GM18870 (cell line): ENCODE measurements around the gene CPNE9.
"Not testable (repeated sequence)": the region's sequence is repeated elsewhere in the genome, so short reads cannot be mapped to it uniquely, and the experiment has no call there.

Experiments used
- ATAC-seq: cut with Tn5 transposase; IDR thresholded peaks from one replicate; pipeline ENCODE4 v1.9.1; 2021; ENCODE audit warnings: moderate library complexity; ENCODE audit not compliant: unreplicated experiment

Gene CPNE9

GRCh38 chr3:9745521-9745920, 41.9 kb downstream of the CPNE9 start:
- no peak for ATAC-seq

GRCh38 chr3:9746330-9746729, 42.7 kb downstream of the CPNE9 start:
- ATAC-seq, result no peak

GRCh38 chr3:9747267-9747666, 43.6 kb downstream of the CPNE9 start:
- ATAC-seq, result no peak

GRCh38 chr3:9748031-9748430, 44.4 kb downstream of the CPNE9 start:
- no peak for ATAC-seq

- no peak for ATAC-seq
Measured at GRCh38 chr3:9749296-9749644, 45.6 kb downstream of the CPNE9 start.

- ATAC-seq, result peak; percentile 85
Measured at GRCh38 chr3:9749645-9750555, 46.3 kb downstream of the CPNE9 start, which contains the start of gene OGG1. Gene OGG1 (plus strand): TSS chr3:9749952. CDS start chr3:9750287, 335 bp downstream.

- no peak for ATAC-seq
Measured at GRCh38 chr3:9750556-9751411, 47.2 kb downstream of the CPNE9 start.

- ATAC-seq, result no peak
Measured at GRCh38 chr3:9754678-9755077, 51.0 kb downstream of the CPNE9 start.

GRCh38 chr3:9757427-9757826, 53.8 kb downstream of the CPNE9 start:
- no peak for ATAC-seq

GRCh38 chr3:9760779-9761505, 57.3 kb downstream of the CPNE9 start:
- ATAC-seq, result no peak

- ATAC-seq, result no peak
Measured at GRCh38 chr3:9761919-9762318, 58.3 kb downstream of the CPNE9 start.

GRCh38 chr3:9762871-9763270, 59.2 kb downstream of the CPNE9 start:
- no peak for ATAC-seq

- ATAC-seq, result no peak
Measured at GRCh38 chr3:9765865-9766264, 62.2 kb downstream of the CPNE9 start.

GRCh38 chr3:9767418-9767817, 63.8 kb downstream of the CPNE9 start:
- no peak for ATAC-seq

GRCh38 chr3:9768141-9768775, 64.6 kb downstream of the CPNE9 start:
- no peak for ATAC-seq

- ATAC-seq, result no peak
Measured at GRCh38 chr3:9769012-9769411, 65.4 kb downstream of the CPNE9 start.

- ATAC-seq, result no peak
Measured at GRCh38 chr3:9769426-9770275, 66.0 kb downstream of the CPNE9 start, which contains the start of gene CAMK1. Gene CAMK1 (minus strand): TSS chr3:9769947. CDS start chr3:9767749, 2,198 bp downstream.

GRCh38 chr3:9770276-9770812, 66.7 kb downstream of the CPNE9 start:
- ATAC-seq, result no peak

GRCh38 chr3:9771007-9771406, 67.4 kb downstream of the CPNE9 start:
- not testable (repeated sequence) for ATAC-seq
